Dendritic cell treated with granulocyte-macrophage colony-stimulating factor and Interleukin-4, amounts not matched to agents 40 ng/mL and 50 ng/mL, for 4 days (primary cell): Measurements from ENCODE around the gene SH3GL3.

Experiments
- H3K27ac Mint-ChIP-seq: one replicate; pipeline ENCODE4 v1.8.0; 2022; ENCODE audit warnings: mild to moderate bottlenecking, mixed read lengths
- H3K27me3 Mint-ChIP-seq: one replicate; pipeline ENCODE4 v1.8.0; 2022; ENCODE audit warnings: mild to moderate bottlenecking, mixed read lengths
- H3K36me3 Mint-ChIP-seq: one replicate; pipeline ENCODE4 v1.8.0; 2022; ENCODE audit warnings: low read depth, mixed read lengths
- H3K4me1 Mint-ChIP-seq: one replicate; pipeline ENCODE4 v1.8.0; 2022; ENCODE audit warnings: low read depth, mixed read lengths
- H3K4me3 Mint-ChIP-seq: one replicate; pipeline ENCODE4 v1.8.0; 2022; ENCODE audit warnings: mild to moderate bottlenecking, moderate library complexity, mixed read lengths
- H3K9me3 Mint-ChIP-seq: one replicate; pipeline ENCODE4 v1.8.0; 2022; ENCODE audit warnings: mixed read lengths
- intact Hi-C: fragments of 100-400 bp; cut with micrococcal nuclease; formaldehyde crosslinking; loops from one replicate; pipeline ENCODE4 v1.15.0; 2022

SH3GL3 gene

GRCh38 chr15:83499476-83499875 is 52.3 kb downstream of the SH3GL3 start:
- peaks cover 16% of the 10 kb centered on the region for H3K9me3 Mint-ChIP-seq
- no peaks in the 10 kb centered on the region for H3K27me3 Mint-ChIP-seq
- no peak overlapping the region for H3K27ac Mint-ChIP-seq
- H3K4me3 Mint-ChIP-seq: no peak overlapping the region
- no peaks in the 10 kb centered on the region for H3K4me1 Mint-ChIP-seq
- H3K36me3 Mint-ChIP-seq: no peaks in the 10 kb centered on the region
- intact Hi-C loops: no loop called here

DNA sequence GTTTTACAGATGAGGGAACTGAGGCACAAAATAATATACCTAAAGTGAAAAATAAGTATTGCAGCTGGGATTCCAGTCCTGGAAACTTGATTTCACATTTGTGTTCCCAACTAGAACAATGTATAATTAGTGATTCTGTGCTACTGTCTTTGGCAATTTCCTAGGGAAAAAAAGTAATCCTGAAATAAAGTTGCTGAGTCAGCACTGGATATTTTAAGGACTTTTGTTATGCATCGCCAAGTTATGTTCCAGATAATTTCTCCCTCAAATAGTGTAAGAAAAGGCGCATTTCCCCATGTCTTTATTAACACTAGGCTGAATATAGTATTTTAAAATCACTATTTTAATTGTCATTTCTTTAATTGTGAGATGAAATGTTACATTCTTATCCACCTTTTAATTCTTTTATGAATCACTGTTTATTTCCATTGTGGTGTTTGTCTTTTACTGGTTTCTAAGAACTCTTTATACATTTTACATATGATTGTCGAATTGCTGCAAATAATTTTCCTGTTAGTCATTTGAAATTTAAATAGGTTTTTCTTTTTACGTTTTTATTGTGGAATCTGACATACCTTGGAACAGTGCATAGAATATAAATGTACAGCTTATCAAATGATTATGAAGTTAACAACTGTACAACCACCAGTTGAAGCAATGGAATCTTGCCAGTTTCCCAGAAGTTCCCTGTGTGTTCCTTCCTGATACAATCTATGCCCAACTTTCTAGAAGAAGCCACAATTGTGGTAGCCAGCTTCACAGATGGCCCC is 56.6 kb downstream of the SH3GL3 start:
- Mint-ChIP-seq H3K27ac (no peak overlapping the region), H3K4me1 (no peaks in the 10 kb centered on the region), H3K9me3 (peaks cover 2% of the 10 kb centered on the region), H3K36me3 (no peaks in the 10 kb centered on the region), H3K27me3 (no peaks in the 10 kb centered on the region), H3K4me3 (no peak overlapping the region)
- intact Hi-C loops: no loop called here

DNA sequence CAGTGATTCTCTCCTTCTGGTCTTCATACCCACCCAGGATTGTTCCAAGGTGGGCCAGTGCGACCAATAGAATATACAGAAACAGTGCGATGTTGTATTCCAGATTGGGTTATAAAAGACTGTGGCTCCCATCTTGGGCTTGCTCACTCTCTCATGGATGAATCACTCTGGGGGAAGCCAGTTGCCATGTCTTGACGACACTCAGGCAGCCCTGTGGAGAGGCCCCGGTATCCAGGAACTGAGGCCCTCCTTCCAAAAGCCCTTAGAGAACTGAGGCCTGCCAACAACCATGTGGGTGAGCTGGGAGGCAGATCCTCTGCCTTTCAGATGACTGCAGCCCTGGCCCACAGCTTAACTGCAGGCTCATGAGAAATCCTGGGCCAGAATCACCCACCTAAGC is 57.2 kb downstream of the SH3GL3 start:
- Mint-ChIP-seq H3K4me3 (no peak overlapping the region), H3K4me1 (no peaks in the 10 kb centered on the region), H3K36me3 (no peaks in the 10 kb centered on the region), H3K27ac (no peak overlapping the region), H3K9me3 (no peaks in the 10 kb centered on the region), H3K27me3 (no peaks in the 10 kb centered on the region)
- intact Hi-C loops: no loop called here

- Mint-ChIP-seq H3K36me3 (no peaks in the 10 kb centered on the region), H3K27me3 (peaks cover 2% of the 10 kb centered on the region), H3K4me1 (no peaks in the 10 kb centered on the region), H3K9me3 (no peaks in the 10 kb centered on the region), H3K4me3 (no peak overlapping the region), H3K27ac (no peak overlapping the region)
- intact Hi-C loops: no loop called here
Measured at GRCh38 chr15:83510001-83510400, 62.9 kb downstream of the SH3GL3 start.

- Mint-ChIP-seq H3K4me3 (no peak overlapping the region), H3K4me1 (no peaks in the 10 kb centered on the region), H3K36me3 (no peaks in the 10 kb centered on the region), H3K27me3 (peaks cover 2% of the 10 kb centered on the region), H3K9me3 (no peaks in the 10 kb centered on the region), H3K27ac (no peak overlapping the region)
- intact Hi-C loops: no loop called here
Measured at GRCh38 chr15:83512459-83512858, 65.3 kb downstream of the SH3GL3 start.

DNA sequence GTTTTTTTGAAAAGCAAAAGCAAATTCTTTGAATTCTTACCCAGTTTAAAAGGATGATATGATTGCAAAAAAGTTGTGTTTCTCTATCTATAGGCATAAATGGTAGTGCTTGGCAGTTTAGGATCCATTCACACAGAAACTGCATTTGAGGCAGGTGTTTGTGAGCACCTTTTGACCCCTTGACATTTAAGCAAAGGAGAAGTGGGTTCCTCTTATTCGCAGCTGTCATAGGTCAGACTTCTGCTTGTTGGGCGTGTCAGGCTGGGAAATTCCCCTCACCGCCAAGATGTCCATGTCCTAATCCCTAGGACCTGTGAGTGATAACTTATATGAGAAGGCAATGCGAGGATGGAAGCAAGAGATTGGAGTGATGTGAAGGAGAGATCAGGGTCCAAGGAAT is 67.4 kb downstream of the SH3GL3 start:
- Mint-ChIP-seq H3K4me3 (no peak overlapping the region), H3K27me3 (peaks cover 3% of the 10 kb centered on the region), H3K4me1 (no peaks in the 10 kb centered on the region), H3K36me3 (no peaks in the 10 kb centered on the region), H3K9me3 (peaks cover 8% of the 10 kb centered on the region), H3K27ac (no peak overlapping the region)
- intact Hi-C loops: no loop called here

DNA sequence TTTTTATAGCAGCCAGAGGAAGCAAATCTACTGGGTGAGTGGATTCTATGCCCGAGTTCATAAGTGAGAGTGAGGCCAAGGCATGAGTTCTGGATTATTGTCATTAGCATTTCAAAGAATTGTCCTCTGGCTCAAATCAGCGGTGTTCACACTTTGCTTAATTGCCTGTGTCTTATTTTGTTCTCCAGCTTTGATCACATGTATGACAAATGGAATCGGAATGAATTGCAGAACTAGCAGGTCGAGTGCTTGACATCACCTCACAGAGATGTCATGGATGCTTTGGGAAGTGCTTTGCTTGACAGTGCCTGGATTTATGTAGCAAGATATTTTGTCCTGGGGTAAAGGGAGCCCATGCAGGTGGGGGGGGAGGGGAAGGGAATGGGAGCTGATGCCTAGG is 68.0 kb downstream of the SH3GL3 start:
- no peaks in the 10 kb centered on the region for H3K4me1 Mint-ChIP-seq
- no peaks in the 10 kb centered on the region for H3K36me3 Mint-ChIP-seq
- no peak overlapping the region for H3K4me3 Mint-ChIP-seq
- H3K27ac Mint-ChIP-seq: no peak overlapping the region
- peaks cover 11% of the 10 kb centered on the region for H3K9me3 Mint-ChIP-seq
- H3K27me3 Mint-ChIP-seq: peaks cover 1% of the 10 kb centered on the region
- intact Hi-C loops: no loop called here

GRCh38 chr15:83516935-83517334 is 69.8 kb downstream of the SH3GL3 start:
- Mint-ChIP-seq H3K36me3 (no peaks in the 10 kb centered on the region), H3K27ac (no peak overlapping the region), H3K4me3 (no peak overlapping the region), H3K27me3 (peaks cover 1% of the 10 kb centered on the region), H3K9me3 (peaks cover 11% of the 10 kb centered on the region), H3K4me1 (no peaks in the 10 kb centered on the region)
- intact Hi-C loops: no loop called here

GRCh38 chr15:83526319-83526718 is 79.2 kb downstream of the SH3GL3 start:
- H3K4me3 Mint-ChIP-seq: no peak overlapping the region
- no peaks in the 10 kb centered on the region for H3K36me3 Mint-ChIP-seq
- H3K27me3 Mint-ChIP-seq: peaks cover 2% of the 10 kb centered on the region
- peaks cover 22% of the 10 kb centered on the region for H3K9me3 Mint-ChIP-seq
- intact Hi-C loops: no loop called here
- H3K4me1 Mint-ChIP-seq: no peaks in the 10 kb centered on the region
- no peak overlapping the region for H3K27ac Mint-ChIP-seq

DNA sequence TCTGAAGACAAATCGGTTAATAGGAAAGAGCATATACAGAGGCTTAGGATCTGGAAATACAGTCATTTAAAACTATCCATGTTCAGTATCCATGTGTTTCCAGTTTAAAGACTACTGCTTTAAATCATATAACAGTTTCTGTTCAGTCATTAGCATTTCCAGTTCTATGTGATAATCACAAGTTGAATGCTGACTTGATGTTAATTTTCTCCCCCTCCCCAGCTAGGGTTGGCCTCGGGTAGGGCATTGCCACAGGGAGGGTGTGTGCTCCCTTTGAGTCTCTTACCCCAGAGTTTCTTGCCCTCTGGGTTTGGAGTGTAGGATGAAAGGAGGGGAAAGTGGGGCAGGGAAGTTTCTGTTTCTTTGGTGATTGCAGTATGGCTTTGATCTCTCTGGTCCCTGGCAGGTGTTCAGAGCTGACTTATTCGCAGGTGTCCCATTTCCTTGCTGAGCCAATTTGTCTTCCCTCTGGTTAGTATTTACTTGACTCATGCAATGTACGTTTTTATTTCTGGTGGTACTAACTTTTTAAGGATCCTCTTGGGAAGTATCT is 86.3 kb downstream of the SH3GL3 start:
- Mint-ChIP-seq H3K36me3 (no peaks in the 10 kb centered on the region), H3K27ac (no peak overlapping the region), H3K4me3 (no peak overlapping the region), H3K27me3 (no peaks in the 10 kb centered on the region), H3K4me1 (no peaks in the 10 kb centered on the region), H3K9me3 (peaks cover 9% of the 10 kb centered on the region)
- intact Hi-C loops: no loop called here

DNA sequence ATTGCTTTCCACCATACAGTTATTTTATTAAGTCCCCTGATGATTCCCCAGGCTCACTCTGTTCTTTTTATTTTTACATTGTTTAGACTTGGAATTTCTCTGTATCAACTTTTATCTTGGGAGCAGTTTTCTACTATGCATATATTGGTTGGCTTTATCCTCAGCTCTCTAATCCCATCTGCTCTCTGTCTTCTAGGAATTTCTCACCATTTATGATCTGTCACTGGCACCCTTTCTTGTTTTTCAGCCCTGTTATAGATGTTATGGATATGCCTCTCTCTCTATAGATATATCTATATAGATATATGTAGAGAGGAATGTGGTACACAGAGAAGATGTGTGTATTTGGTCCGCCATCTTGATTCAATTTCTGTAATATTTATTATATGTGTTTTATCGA is 90.5 kb downstream of the SH3GL3 start:
- H3K36me3 Mint-ChIP-seq: no peaks in the 10 kb centered on the region
- H3K27ac Mint-ChIP-seq: no peak overlapping the region
- H3K27me3 Mint-ChIP-seq: no peaks in the 10 kb centered on the region
- H3K4me3 Mint-ChIP-seq: no peak overlapping the region
- no peaks in the 10 kb centered on the region for H3K9me3 Mint-ChIP-seq
- no peaks in the 10 kb centered on the region for H3K4me1 Mint-ChIP-seq
- intact Hi-C loops: no loop called here

DNA sequence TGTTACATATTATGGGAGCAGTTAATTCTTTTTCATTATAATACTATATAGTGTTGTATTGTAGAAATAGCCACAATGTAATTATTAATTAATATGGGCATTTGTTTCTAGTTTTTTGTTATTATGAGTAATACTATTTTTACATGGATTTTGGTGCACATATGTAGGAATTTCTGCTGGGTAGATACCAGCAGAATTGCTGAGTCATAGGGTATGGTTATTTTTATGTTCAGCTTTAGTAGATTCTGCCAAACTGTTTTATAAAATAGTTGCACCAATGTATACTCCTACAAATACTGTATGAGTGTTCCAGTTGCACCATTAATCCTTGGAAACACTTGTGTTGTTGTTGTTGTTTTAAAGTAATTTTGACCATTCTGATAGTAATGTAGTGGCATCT is 91.5 kb downstream of the SH3GL3 start:
- Mint-ChIP-seq H3K27me3 (no peaks in the 10 kb centered on the region), H3K27ac (no peak overlapping the region), H3K36me3 (no peaks in the 10 kb centered on the region), H3K4me1 (no peaks in the 10 kb centered on the region), H3K9me3 (no peaks in the 10 kb centered on the region), H3K4me3 (no peak overlapping the region)
- intact Hi-C loops: no loop called here

DNA sequence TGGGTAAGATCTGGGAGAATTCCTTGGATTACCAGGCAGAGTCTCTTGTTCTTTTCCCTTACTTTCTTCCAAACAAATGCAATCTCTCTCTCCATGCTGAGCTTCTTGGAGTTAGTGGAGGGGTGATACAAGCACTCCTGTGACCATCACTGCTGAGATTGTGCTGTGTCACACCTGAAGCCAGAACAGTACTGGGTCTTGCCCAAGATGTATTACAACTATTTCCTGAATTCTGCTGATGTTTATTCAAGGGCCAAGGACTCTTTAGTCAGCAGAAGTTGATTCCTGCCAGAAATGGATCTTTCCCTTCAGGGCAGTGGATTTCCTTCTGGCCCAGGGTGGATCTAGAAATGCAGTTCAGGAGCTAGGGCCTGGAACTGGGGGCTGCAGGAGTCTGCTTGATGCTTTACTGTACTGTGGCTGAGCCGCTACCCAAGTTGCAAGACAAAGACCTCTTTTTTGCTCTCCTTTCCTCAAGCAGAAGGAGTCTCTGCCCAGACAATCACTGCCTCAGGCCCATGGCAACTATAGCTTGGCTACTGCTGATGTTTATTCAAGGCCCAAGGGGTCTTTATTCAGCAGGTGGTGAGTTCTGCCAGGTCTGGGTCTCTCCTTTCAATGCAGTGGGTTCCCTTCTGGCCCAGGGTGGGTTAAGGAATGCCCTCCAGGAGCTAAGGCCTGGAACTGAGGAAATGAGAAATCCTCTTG is 98.8 kb downstream of the SH3GL3 start:
- H3K27ac Mint-ChIP-seq: no peak overlapping the region
- H3K36me3 Mint-ChIP-seq: no peaks in the 10 kb centered on the region
- H3K9me3 Mint-ChIP-seq: no peaks in the 10 kb centered on the region
- H3K4me1 Mint-ChIP-seq: no peaks in the 10 kb centered on the region
- intact Hi-C loops: no loop called here
- peaks cover 1% of the 10 kb centered on the region for H3K27me3 Mint-ChIP-seq
- no peak overlapping the region for H3K4me3 Mint-ChIP-seq

- Mint-ChIP-seq H3K27me3 (peaks cover 1% of the 10 kb centered on the region), H3K27ac (no peak overlapping the region), H3K9me3 (no peaks in the 10 kb centered on the region), H3K4me1 (no peaks in the 10 kb centered on the region), H3K4me3 (no peak overlapping the region), H3K36me3 (no peaks in the 10 kb centered on the region)
- intact Hi-C loops: no loop called here
Measured at GRCh38 chr15:83546512-83546888, 99.4 kb downstream of the SH3GL3 start.
